ENCODE results near the gene INPP5F.
"Not testable (repeated sequence)": the region's sequence is repeated elsewhere in the genome, so short reads cannot be mapped to it uniquely, and the experiment has no call there.

Gene INPP5F

DNA sequence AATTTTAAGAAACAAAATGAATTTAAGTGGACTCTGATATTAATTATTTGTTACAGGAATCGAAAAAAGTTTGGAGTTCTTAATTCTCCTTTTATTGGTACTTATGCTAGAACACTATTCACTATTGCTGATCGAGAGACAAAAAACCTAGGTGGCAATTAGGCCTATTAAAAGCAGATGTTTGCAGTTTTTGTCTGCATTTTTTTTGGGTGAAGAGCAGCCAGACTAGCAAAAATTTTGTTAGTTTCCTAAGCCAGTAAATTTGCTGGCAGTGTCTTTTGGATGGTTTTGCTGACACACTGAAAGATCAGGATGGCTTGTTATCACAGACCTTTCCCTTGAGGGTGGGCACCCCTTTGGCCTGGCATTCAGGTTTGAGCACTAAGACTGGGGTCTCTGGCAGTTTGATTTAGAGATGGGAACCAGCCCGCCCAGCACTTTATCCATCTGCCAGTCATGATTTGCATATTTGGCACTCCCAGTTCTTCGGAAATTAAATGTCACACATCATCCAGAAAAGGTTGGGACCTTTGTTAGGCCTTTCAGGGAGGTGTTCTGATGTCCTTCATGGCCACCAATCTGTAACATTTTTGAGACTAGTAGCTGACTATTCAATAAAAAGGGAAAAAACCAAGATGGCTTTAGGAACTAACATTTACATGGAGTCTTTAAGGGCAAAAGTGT, 57.3 kb downstream of the INPP5F start:
- no peak overlapping the region for H3K4me3 ChIP-seq (IDR thresholded peaks at IDR 0.05; ENCODE audit: insufficient read depth, low read depth, low read length)
- H3K4me1 ChIP-seq (ENCODE audit: low read depth, poor library complexity, severe bottlenecking), result peaks cover 66% of the 10 kb centered on the region
- H3K36me3 ChIP-seq (ENCODE audit: insufficient read depth), result no peaks in the 10 kb centered on the region
- TF ChIP-seq, protein P1, sequence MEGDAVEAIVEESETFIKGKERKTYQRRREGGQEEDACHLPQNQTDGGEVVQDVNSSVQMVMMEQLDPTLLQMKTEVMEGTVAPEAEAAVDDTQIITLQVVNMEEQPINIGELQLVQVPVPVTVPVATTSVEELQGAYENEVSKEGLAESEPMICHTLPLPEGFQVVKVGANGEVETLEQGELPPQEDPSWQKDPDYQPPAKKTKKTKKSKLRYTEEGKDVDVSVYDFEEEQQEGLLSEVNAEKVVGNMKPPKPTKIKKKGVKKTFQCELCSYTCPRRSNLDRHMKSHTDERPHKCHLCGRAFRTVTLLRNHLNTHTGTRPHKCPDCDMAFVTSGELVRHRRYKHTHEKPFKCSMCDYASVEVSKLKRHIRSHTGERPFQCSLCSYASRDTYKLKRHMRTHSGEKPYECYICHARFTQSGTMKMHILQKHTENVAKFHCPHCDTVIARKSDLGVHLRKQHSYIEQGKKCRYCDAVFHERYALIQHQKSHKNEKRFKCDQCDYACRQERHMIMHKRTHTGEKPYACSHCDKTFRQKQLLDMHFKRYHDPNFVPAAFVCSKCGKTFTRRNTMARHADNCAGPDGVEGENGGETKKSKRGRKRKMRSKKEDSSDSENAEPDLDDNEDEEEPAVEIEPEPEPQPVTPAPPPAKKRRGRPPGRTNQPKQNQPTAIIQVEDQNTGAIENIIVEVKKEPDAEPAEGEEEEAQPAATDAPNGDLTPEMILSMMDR (conservative IDR thresholded peaks at IDR 0.05; ENCODE audit: low read depth, low read length), result no peak
- H3K4me2 ChIP-seq, result peak overlapping the region; percentile 62
- H3K27ac ChIP-seq, result peak overlapping the region; percentile 35
- no peaks in the 10 kb centered on the region for H4K20me1 ChIP-seq (ENCODE audit: insufficient read depth)
- 0 out of 2 replicates have a peak overlapping the region, but pooled peaks have one; percentile 3 for H3K9ac ChIP-seq
- no peaks in the 10 kb centered on the region for H3K27me3 ChIP-seq (ENCODE audit: insufficient read depth, low read depth)
- H3K79me2 ChIP-seq (ENCODE audit: insufficient read depth, low read depth), result no peaks in the 10 kb centered on the region
- H2AFZ ChIP-seq (ENCODE audit: low read depth), result no peak overlapping the region

GRCh38 chr10:119783665-119784027, 57.8 kb downstream of the INPP5F start:
- H3K4me3 ChIP-seq (IDR thresholded peaks at IDR 0.05; ENCODE audit: insufficient read depth, low read depth, low read length), result no peak overlapping the region
- no peak overlapping the region for H3K9ac ChIP-seq
- no peaks in the 10 kb centered on the region for H3K79me2 ChIP-seq (ENCODE audit: insufficient read depth, low read depth)
- H2AFZ ChIP-seq (ENCODE audit: low read depth), result no peak overlapping the region
- H3K27ac ChIP-seq, result peak overlapping the region; percentile 50; the same call in 1 of the 2 replicates
- peaks cover 66% of the 10 kb centered on the region for H3K4me1 ChIP-seq (ENCODE audit: low read depth, poor library complexity, severe bottlenecking)
- H3K27me3 ChIP-seq (ENCODE audit: insufficient read depth, low read depth), result no peaks in the 10 kb centered on the region
- no peaks in the 10 kb centered on the region for H3K36me3 ChIP-seq (ENCODE audit: insufficient read depth)
- H3K4me2 ChIP-seq, result peak overlapping the region; percentile 62
- TF ChIP-seq, protein P1 (conservative IDR thresholded peaks at IDR 0.05; ENCODE audit: low read depth, low read length), result no peak
- H4K20me1 ChIP-seq (ENCODE audit: insufficient read depth), result no peaks in the 10 kb centered on the region

DNA sequence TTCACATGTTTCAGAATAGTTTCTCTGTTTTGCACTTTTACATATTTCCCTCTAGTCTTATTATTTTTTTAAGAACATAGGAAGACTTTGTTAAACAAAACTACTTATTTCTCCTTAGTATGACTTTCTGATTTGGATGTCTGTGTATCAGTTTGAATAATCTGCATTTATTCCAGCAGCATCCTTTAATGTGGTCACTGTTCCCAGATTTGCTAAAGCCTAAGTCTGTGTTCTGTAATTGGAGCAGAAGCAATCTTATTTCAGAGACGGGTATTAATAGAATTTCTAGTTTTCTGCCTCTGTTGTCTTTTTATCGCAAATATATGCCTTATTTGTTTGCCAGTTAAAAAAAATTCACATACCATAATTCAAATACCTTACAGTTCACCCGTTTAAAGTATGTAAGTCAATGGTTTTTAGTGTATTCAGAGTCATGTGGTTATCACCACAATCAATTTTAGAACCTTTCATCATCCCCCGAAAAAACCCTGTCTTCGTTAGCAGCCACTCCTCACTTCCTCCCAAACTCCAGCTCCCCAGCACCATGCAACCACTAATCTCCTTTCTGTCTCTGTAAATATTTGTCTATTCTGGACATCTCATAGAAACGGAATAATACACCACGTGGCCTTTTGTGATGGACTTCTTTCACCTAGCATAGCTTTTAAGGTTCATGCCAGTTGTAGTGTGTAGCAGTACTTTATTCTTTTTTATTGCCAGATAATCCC, 58.7 kb downstream of the INPP5F start:
- no peaks in the 10 kb centered on the region for H3K27me3 ChIP-seq (ENCODE audit: insufficient read depth, low read depth)
- TF ChIP-seq, protein P1 (conservative IDR thresholded peaks at IDR 0.05; ENCODE audit: low read depth, low read length), result no peak
- peak overlapping the region; percentile 62 for H3K4me2 ChIP-seq
- no peaks in the 10 kb centered on the region for H3K79me2 ChIP-seq (ENCODE audit: insufficient read depth, low read depth)
- no peak overlapping the region for H2AFZ ChIP-seq (ENCODE audit: low read depth)
- no peaks in the 10 kb centered on the region for H4K20me1 ChIP-seq (ENCODE audit: insufficient read depth)
- no peak overlapping the region for H3K4me3 ChIP-seq (IDR thresholded peaks at IDR 0.05; ENCODE audit: insufficient read depth, low read depth, low read length)
- no peaks in the 10 kb centered on the region for H3K36me3 ChIP-seq (ENCODE audit: insufficient read depth)
- peaks cover 66% of the 10 kb centered on the region for H3K4me1 ChIP-seq (ENCODE audit: low read depth, poor library complexity, severe bottlenecking)
- H3K27ac ChIP-seq, result peak overlapping the region; percentile 50
- peak overlapping the region; percentile 4 for H3K9ac ChIP-seq

DNA sequence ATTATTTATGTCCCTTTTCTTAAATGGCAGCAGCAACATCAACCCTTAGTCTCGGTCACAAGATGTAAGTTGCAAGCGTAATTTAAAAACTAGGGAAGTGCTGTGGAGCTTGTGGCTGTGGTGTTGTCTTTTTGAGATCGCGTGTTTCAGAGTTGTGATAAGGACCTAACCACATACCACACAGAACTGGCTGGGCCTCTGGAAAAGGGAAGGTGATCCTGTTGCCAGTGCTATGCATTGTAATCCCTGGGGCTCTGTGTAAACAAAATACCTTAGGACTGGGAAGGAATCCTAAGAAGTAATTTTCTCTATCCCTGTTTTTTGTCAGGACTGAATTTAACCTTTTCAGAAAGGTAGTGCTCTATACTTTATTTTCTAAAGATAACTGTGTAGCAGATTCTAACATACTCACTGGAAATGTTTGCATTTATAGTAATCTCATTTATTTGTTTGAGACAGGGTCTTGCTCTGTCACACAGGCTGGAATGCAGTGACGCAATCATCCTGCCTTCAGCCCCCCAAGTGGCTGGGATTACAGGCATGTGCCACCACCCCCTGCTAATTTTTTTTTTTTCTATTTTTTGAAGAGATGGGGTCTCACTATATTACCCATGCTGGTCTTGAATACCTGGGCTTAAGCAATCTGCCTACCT, 60.4 kb downstream of the INPP5F start:
- TF ChIP-seq, protein P1 (conservative IDR thresholded peaks at IDR 0.05; ENCODE audit: low read depth, low read length), result no peak
- Histone ChIP-seq H2AFZ (ENCODE audit: low read depth) (no peak overlapping the region), H3K36me3 (ENCODE audit: insufficient read depth) (no peaks in the 10 kb centered on the region), H3K27me3 (ENCODE audit: insufficient read depth, low read depth) (no peaks in the 10 kb centered on the region), H3K79me2 (ENCODE audit: insufficient read depth, low read depth) (no peaks in the 10 kb centered on the region), H3K4me1 (ENCODE audit: low read depth, poor library complexity, severe bottlenecking) (peaks cover 62% of the 10 kb centered on the region), H3K4me2 (peak overlapping the region; percentile 62; the same call in 1 of the 2 replicates), H3K27ac (no peak overlapping the region), H3K9ac (no peak overlapping the region), H3K4me3 (IDR thresholded peaks at IDR 0.05; ENCODE audit: insufficient read depth, low read depth, low read length) (no peak overlapping the region), H4K20me1 (ENCODE audit: insufficient read depth) (no peaks in the 10 kb centered on the region)

DNA sequence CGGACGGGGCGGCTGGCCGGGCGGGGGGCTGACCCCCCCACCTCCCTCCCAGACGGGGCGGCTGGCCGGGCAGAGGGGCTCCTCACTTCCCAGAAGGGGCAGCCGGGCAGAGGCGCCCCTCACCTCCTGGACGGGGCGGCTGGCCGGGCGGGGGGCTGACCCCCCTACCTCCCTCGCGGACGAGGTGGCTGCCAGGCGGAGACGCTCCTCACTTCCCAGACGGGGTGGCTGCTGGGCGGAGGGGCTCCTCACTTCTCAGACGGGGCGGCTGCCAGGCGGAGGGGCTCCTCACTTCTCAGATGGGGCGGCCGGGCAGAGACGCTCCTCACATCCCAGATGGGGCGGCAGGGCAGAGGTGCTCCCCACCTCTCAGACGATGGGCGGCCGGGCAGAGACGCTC, 69.3 kb downstream of the INPP5F start:
- not testable (repeated sequence) for H4K20me1 ChIP-seq (ENCODE audit: insufficient read depth); H3K36me3 ChIP-seq (ENCODE audit: insufficient read depth); H3K9ac ChIP-seq; H2AFZ ChIP-seq (ENCODE audit: low read depth); H3K4me3 ChIP-seq (IDR thresholded peaks at IDR 0.05; ENCODE audit: insufficient read depth, low read depth, low read length); H3K27ac ChIP-seq; H3K4me2 ChIP-seq; H3K79me2 ChIP-seq (ENCODE audit: insufficient read depth, low read depth); H3K4me1 ChIP-seq (ENCODE audit: low read depth, poor library complexity, severe bottlenecking); H3K27me3 ChIP-seq (ENCODE audit: insufficient read depth, low read depth)

Measured in KMS-11 (cell line).